ENCODE results near the gene TMX2.
"Not testable (repeated sequence)": the region's sequence is repeated elsewhere in the genome, so short reads cannot be mapped to it uniquely, and the experiment has no call there.

The TMX2 gene

GRCh38 chr11:57713835-57714234, 1.4 kb downstream of the TMX2 start:
- no peak for DNase-seq (ENCODE audit: low read depth in 2 of 2)

- DNase-seq (ENCODE audit: low read depth in 2 of 2): not testable (repeated sequence)
Measured at GRCh38 chr11:57716726-57717125, 4.3 kb downstream of the TMX2 start.

- no peak for DNase-seq (ENCODE audit: low read depth in 2 of 2)
Measured at GRCh38 chr11:57727185-57727584, 14.8 kb downstream of the TMX2 start.

GRCh38 chr11:57728829-57729228, 16.4 kb downstream of the TMX2 start:
- no peak for DNase-seq (ENCODE audit: low read depth in 2 of 2)

- no peak for DNase-seq (ENCODE audit: low read depth in 2 of 2)
Measured at GRCh38 chr11:57729479-57729878, 17.1 kb downstream of the TMX2 start.

GRCh38 chr11:57732661-57733060, 20.3 kb downstream of the TMX2 start:
- DNase-seq (ENCODE audit: low read depth in 2 of 2): no peak

GRCh38 chr11:57735619-57736298, 23.4 kb downstream of the TMX2 start:
- DNase-seq (ENCODE audit: low read depth in 2 of 2): no peak

GRCh38 chr11:57741132-57742086, 29.0 kb downstream of the TMX2 start, which contains the start of gene SELENOH:
Gene SELENOH, plus strand, starts transcription at chr11:57741491. Its CDS starts 105 bp downstream, at chr11:57741596.
- DNase-seq (ENCODE audit: low read depth in 2 of 2): peak; percentile 91 to 93

GRCh38 chr11:57742087-57742452, 29.7 kb downstream of the TMX2 start:
- DNase-seq (ENCODE audit: low read depth in 2 of 2): no peak

- no peak for DNase-seq (ENCODE audit: low read depth in 2 of 2)
Measured at GRCh38 chr11:57744357-57744756, 32.0 kb downstream of the TMX2 start.

- DNase-seq (ENCODE audit: low read depth in 2 of 2): no peak
Measured at GRCh38 chr11:57745206-57745605, 32.8 kb downstream of the TMX2 start.

GRCh38 chr11:57746920-57747319, 34.5 kb downstream of the TMX2 start:
- DNase-seq (ENCODE audit: low read depth in 2 of 2): no peak

GRCh38 chr11:57751176-57751575, 38.8 kb downstream of the TMX2 start:
- no peak for DNase-seq (ENCODE audit: low read depth in 2 of 2)

GRCh38 chr11:57751676-57752253, 39.4 kb downstream of the TMX2 start, which contains the start of gene BTBD18:
Gene BTBD18, minus strand, starts transcription at chr11:57751819. Its CDS starts 631 bp downstream, at chr11:57751188.
- no peak for DNase-seq (ENCODE audit: low read depth in 2 of 2)

GRCh38 chr11:57752954-57753353, 40.6 kb downstream of the TMX2 start:
- no peak for DNase-seq (ENCODE audit: low read depth in 2 of 2)

GRCh38 chr11:57758174-57758573, 45.8 kb downstream of the TMX2 start:
- DNase-seq (ENCODE audit: low read depth in 2 of 2): no peak

- DNase-seq (ENCODE audit: low read depth in 2 of 2): no peak
Measured at GRCh38 chr11:57761301-57762234, 49.2 kb downstream of the TMX2 start, which contains the start of gene CTNND1. Gene CTNND1, plus strand, starts transcription at chr11:57761802. Its CDS starts 29,677 bp downstream, at chr11:57791479.

GRCh38 chr11:57762235-57762861, 50.0 kb downstream of the TMX2 start:
- DNase-seq (ENCODE audit: low read depth in 2 of 2): no peak

GRCh38 chr11:57763568-57763967, 51.2 kb downstream of the TMX2 start:
- DNase-seq (ENCODE audit: low read depth in 2 of 2): no peak

GRCh38 chr11:57764021-57764420, 51.6 kb downstream of the TMX2 start:
- DNase-seq (ENCODE audit: low read depth in 2 of 2): no peak

- no peak for DNase-seq (ENCODE audit: low read depth in 2 of 2)
Measured at GRCh38 chr11:57764566-57764965, 52.2 kb downstream of the TMX2 start.

Measured in activated CD4-positive, alpha-beta T cell treated with anti-CD3 and anti-CD28 coated beads for 24 hours (primary cell).